ENCODE measurements around the gene ETDA. TPM values are rescaled to one million over a fixed set of nuclear protein-coding genes. Genes with fewer than 3 reads are reported as not detected.

ETDA gene
- total RNA-seq, 2 donors from 2014 or later = not detected

Other genes starting within 250 kb of the ETDA start
- gene RTL8B, start 229.5 kb upstream of the ETDA start, total RNA-seq = 10 to 100 TPM; 21.8 to 23.2 TPM
- gene RTL8C, start 219.7 kb upstream of the ETDA start, total RNA-seq = 100 to 1,000 TPM; 150 to 155 TPM
- gene RTL8A, start 199.9 kb upstream of the ETDA start, total RNA-seq = 10 to 100 TPM; 41.9 to 47.4 TPM
- gene SMIM10L2B, start 153.3 kb upstream of the ETDA start, total RNA-seq = 1 to 10 TPM; 1.7 to 3.2 TPM
- gene ETDB, start 131.5 kb upstream of the ETDA start, total RNA-seq = not detected
- gene CT55, start 80.7 kb upstream of the ETDA start, total RNA-seq = not detected
- gene ETDC, start 57.4 kb downstream of the ETDA start, total RNA-seq = not detected
- gene ZNF75D, start 92.0 kb downstream of the ETDA start, total RNA-seq = 1 to 10 TPM; 7.4 to 7.7 TPM
- 1 to 10 TPM; 7.9 to 9.2 TPM for gene ZNF449, start 92.7 kb downstream of the ETDA start, total RNA-seq
- gene SMIM10L2A, start 169.9 kb downstream of the ETDA start, total RNA-seq = under 1 TPM; 0.33 to 0.42 TPM